GM18520 (cell line): Measurements from ENCODE around the gene ADARB1.

Experiments
- ATAC-seq: cut with Tn5 transposase; IDR thresholded peaks from one replicate; pipeline ENCODE4 v1.9.1; 2021; ENCODE audit not compliant: unreplicated experiment

Gene ADARB1

GRCh38 chr21:45220714-45221490 lies 146.5 kb downstream of the ADARB1 start:
- no peak for ATAC-seq

- ATAC-seq: no peak
Measured at GRCh38 chr21:45222001-45222400, 147.6 kb downstream of the ADARB1 start.

- no peak for ATAC-seq
Measured at GRCh38 chr21:45223236-45224185, 149.1 kb downstream of the ADARB1 start.

- no peak for ATAC-seq
Measured at GRCh38 chr21:45224189-45224938, 150.0 kb downstream of the ADARB1 start.

- no peak for ATAC-seq
Measured at GRCh38 chr21:45225041-45225740, 150.8 kb downstream of the ADARB1 start.

- no peak for ATAC-seq
Measured at GRCh38 chr21:45225741-45226327, 151.5 kb downstream of the ADARB1 start.

- ATAC-seq: no peak
Measured at GRCh38 chr21:45226540-45227326, 152.4 kb downstream of the ADARB1 start.

GRCh38 chr21:45227735-45228134 lies 153.4 kb downstream of the ADARB1 start:
- ATAC-seq: no peak

- no peak for ATAC-seq
Measured at GRCh38 chr21:45228171-45228641, 153.8 kb downstream of the ADARB1 start.

- ATAC-seq: no peak
Measured at GRCh38 chr21:45228656-45229240, 154.4 kb downstream of the ADARB1 start.

- ATAC-seq: no peak
Measured at GRCh38 chr21:45231705-45232104, 157.3 kb downstream of the ADARB1 start.

GRCh38 chr21:45234127-45234526 lies 159.7 kb downstream of the ADARB1 start:
- no peak for ATAC-seq

- no peak for ATAC-seq
Measured at GRCh38 chr21:45234965-45235364, 160.6 kb downstream of the ADARB1 start.

- no peak for ATAC-seq
Measured at GRCh38 chr21:45235488-45235887, 161.1 kb downstream of the ADARB1 start.

GRCh38 chr21:45236481-45236880 lies 162.1 kb downstream of the ADARB1 start:
- no peak for ATAC-seq

- ATAC-seq: no peak
Measured at GRCh38 chr21:45237401-45237800, 163.0 kb downstream of the ADARB1 start.

GRCh38 chr21:45241357-45241756 lies 167.0 kb downstream of the ADARB1 start:
- ATAC-seq: no peak

GRCh38 chr21:45243603-45244002 lies 169.2 kb downstream of the ADARB1 start:
- no peak for ATAC-seq

- ATAC-seq: no peak
Measured at GRCh38 chr21:45244799-45245340, 170.5 kb downstream of the ADARB1 start.
